A549 (cell line): Measurements from ENCODE around the gene NFILZ. TPM values are rescaled to one million over a fixed set of nuclear protein-coding genes. Genes with fewer than 3 reads are reported as not detected.
A peak's percentile ranks its signal among the peaks of the same experiment; 100 is the strongest.

Experiments
- ATAC-seq, 2 experiments: fragments of 200-7000 bp in 1 of 2; fragments of >200 bp in 1 of 2; cut with Nextera tagmentation in 1 of 2; cut with Tn5 transposase in 1 of 2; 3 replicates each; pipeline versions ENCODE4 v1.8.0 to v1.9.1; 2018 to 2020; ENCODE audit warnings: mild to moderate bottlenecking in 1 of 2, moderate library complexity in 1 of 2
- CTCF ChIA-PET: fragments of 300-600 bp; sonication (Branson Sonifier 250); formaldehyde crosslinking; extraction: SDS; loops from one replicate; lab custom pipeline; 2021; ENCODE audit warnings: antibody characterized with exemption, inconsistent platforms; lab: Yijun Ruan, JAX
- POLR2A ChIA-PET: fragments of 350-600 bp; formaldehyde crosslinking; extraction: SDS; loops from one replicate; lab custom pipeline; 2021; ENCODE audit warnings: antibody characterized with exemption, inconsistent platforms; lab: Yijun Ruan, JAX
- DNase-seq, 2 experiments: peaks; one replicate each; pipeline versions ENCODE4 v3.0.0 to v3.0.0-alpha.2; 2011 to 2016; ENCODE audit warnings: low read depth in 1 of 2, low spot score in 1 of 2
- FAIRE-seq: peaks from 2 replicates; lab custom pipeline; 2011; peaks lifted over from hg19 to GRCh38; lab: Jason Lieb, UNC
- H3K27ac ChIP-seq, 2 experiments: fragments of >200 bp; sonication (Bioruptor Twin); formaldehyde crosslinking; 3 replicates each; pipeline ENCODE4 v1.5.1; 2016 to 2017
- H3K4me1 ChIP-seq: fragments of >200 bp; sonication (Bioruptor Twin); formaldehyde crosslinking; 3 replicates; pipeline ENCODE4 v1.6.1; 2016
- H3K4me2 ChIP-seq: fragments of >200 bp; sonication (Bioruptor Twin); formaldehyde crosslinking; 3 replicates; pipeline ENCODE4 v1.6.1; 2016
- H3K4me3 ChIP-seq: fragments of >200 bp; sonication (Bioruptor Twin); formaldehyde crosslinking; 3 replicates; pipeline ENCODE4 v1.5.1; 2016
- H3K9me3 ChIP-seq: fragments of >200 bp; sonication (Bioruptor Twin); formaldehyde crosslinking; 3 replicates; pipeline ENCODE4 v1.6.1; 2016
- BCL3 ChIP-seq: fragments of >200 bp; sonication (Bioruptor Twin); formaldehyde crosslinking; IDR thresholded peaks from 3 replicates; pipeline ENCODE4 v1.6.1; 2016
- CBX2 ChIP-seq: fragments of 200-600 bp; sonication (generic); IDR thresholded peaks from 2 replicates; pipeline ENCODE4 v1.6.1; 2016; ENCODE audit warnings: low read depth, mild to moderate bottlenecking, borderline replicate concordance
- EP300 ChIP-seq, 2 experiments: fragments of >200 bp; sonication (Bioruptor Twin); formaldehyde crosslinking; IDR thresholded peaks; 2 replicates in 1 of 2; 3 replicates in 1 of 2; pipeline ENCODE4 v1.6.1; 2016 to 2017
- ESRRA ChIP-seq: fragments of 150-350 bp; IDR thresholded peaks from 2 replicates; pipeline ENCODE4 v1.6.1; 2014; ENCODE audit warnings: mild to moderate bottlenecking, low read length, borderline replicate concordance
- FOSB ChIP-seq: fragments of 250-450 bp; sonication (Bioruptor Pico); IDR thresholded peaks from 2 replicates; pipeline ENCODE4 v1.5.0; 2020; ENCODE audit warnings: mild to moderate bottlenecking, moderate library complexity
- GATA3 ChIP-seq: IDR thresholded peaks from 2 replicates; pipeline ENCODE4 v1.6.1; 2012; ENCODE audit warnings: borderline replicate concordance
- HOXB13 ChIP-seq: fragments of 250-450 bp; sonication (Bioruptor Pico); IDR thresholded peaks from 2 replicates; pipeline ENCODE4 v1.5.0; 2020; ENCODE audit warnings: low read depth, mild to moderate bottlenecking, moderate library complexity
- JUN ChIP-seq, 2 experiments: fragments of >200 bp; sonication (Bioruptor Twin); formaldehyde crosslinking; IDR thresholded peaks; 2 replicates in 1 of 2; 3 replicates in 1 of 2; pipeline ENCODE4 v1.6.1; 2016 to 2017
- MAZ ChIP-seq: fragments of 150-350 bp; IDR thresholded peaks from 2 replicates; pipeline ENCODE4 v1.6.1; 2014; ENCODE audit warnings: antibody characterized with exemption, low read depth, low read length, borderline replicate concordance
- NPAS2 ChIP-seq: fragments of 250-450 bp; sonication (Bioruptor Pico); IDR thresholded peaks from 2 replicates; pipeline ENCODE4 v1.8.0; 2022; ENCODE audit warnings: mild to moderate bottlenecking, moderate library complexity, borderline replicate concordance
- REST ChIP-seq: fragments of 200-600 bp; sonication (generic); IDR thresholded peaks from 2 replicates; pipeline ENCODE4 v1.6.1; 2016; ENCODE audit warnings: antibody characterized with exemption, mild to moderate bottlenecking, moderate library complexity
- RNF2 ChIP-seq: fragments of 200-600 bp; sonication (generic); IDR thresholded peaks from 2 replicates; pipeline ENCODE4 v1.6.1; 2016; ENCODE audit warnings: low read depth, mild to moderate bottlenecking, antibody characterized with exemption, moderate library complexity, borderline replicate concordance
- ZNF302 ChIP-seq: fragments of 250-450 bp; sonication (Bioruptor Pico); IDR thresholded peaks from 2 replicates; pipeline ENCODE4 v1.9.0; 2021; ENCODE audit warnings: inconsistent platforms, mild to moderate bottlenecking, moderate library complexity
- WGBS: methylation state at CpG from one replicate; pipeline ENCODE4 v1.1.6; 2017; ENCODE audit errors: missing lambda C conversion rate; 5-methylcytosine and 5-hydroxymethylcytosine counted together
- polyA plus RNA-seq, 4 experiments: library from polyadenylated mRNA; depleted of rRNA in 3 of 4; stranded (reverse); fragments of >200 nt; fragmentation: RNase III in 1 of 4; extraction: RNeasy Plus Mini Kit Qiagen cat#74134 plus additional on column Dnase treatment in 1 of 4; gene quantifications; 2 replicates in 3 of 4; 3 replicates in 1 of 4; pipeline ENCODE4 v1.2.3, GENCODE V29; 2011 to 2017
- TF ChIP-seq, protein P1 (sequence below): fragments of 250-450 bp; sonication (Bioruptor Pico); IDR thresholded peaks from 2 replicates; pipeline ENCODE4 v1.5.0; 2020; ENCODE audit warnings: low read depth, mild to moderate bottlenecking, moderate library complexity
- TF ChIP-seq, protein P2 (sequence below): IDR thresholded peaks from 2 replicates; pipeline ENCODE4 v1.6.1; 2012

The NFILZ gene
- polyA plus RNA-seq, 2 of the 4 experiments (the other 2 are of a cell fraction): not detected

DNA sequence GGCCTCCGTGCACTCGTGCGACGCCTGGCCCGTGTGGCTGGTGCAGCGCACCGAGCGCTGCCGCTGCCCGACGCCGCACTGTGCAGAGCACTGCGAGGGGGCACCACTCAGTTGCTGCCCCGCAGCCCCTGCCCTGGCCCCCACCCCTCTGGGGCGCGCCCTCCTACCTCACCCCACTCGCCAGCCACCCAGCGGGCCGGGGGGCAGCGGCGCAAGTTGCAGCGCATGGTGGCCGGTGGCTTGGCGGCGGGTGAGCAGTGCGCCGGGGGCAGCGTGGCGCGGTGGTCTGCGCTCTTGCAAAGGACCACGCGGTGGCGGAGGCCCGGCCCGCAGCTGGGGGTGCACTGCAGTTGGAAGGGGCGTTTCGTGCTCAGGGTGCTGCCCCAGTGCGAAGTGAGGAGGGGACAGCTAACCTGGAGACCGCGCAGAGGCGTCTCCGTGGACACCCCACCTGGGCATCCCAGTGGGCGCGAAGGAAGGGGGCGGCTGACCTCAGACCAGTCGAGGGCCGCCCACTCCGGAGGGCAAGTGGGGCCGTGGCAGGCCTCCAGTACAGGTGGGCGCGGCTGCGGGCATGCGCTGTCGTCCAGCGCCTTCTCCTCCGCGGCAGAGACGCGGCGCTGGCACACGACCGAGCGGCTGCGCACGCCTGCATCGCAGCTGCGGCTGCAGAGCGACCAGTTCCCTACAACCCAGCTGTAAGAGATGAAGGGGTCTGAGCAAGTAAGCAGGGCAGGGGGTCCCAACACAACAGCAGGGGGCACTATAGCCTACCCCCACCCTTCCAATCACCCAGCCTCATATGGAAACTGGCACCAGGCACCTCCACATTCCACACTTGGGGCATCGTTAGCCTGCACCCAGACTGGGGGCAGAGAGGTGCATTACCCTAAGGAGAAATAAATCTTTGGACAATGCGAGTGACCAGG is 45.2 kb upstream of the NFILZ start:
- CTCF ChIA-PET: interaction anchor here (0.9 to 2.7 kb wide), 8 partner anchors 9 to 177 kb away, joined by 3 to 16 read pairs (median 4); partner anchors contain the start of gene MYO1F
- H3K4me1 ChIP-seq: peaks cover 22% of the 10 kb centered on the region

More for the DNA sequence above, 45.2 kb upstream of the NFILZ start:
- peak in 1 of 2 experiments; percentile 10; a peak in 3 of 6 replicates for ATAC-seq
- Histone ChIP-seq H3K4me3 (no peak overlapping the region), H3K27ac (no peak overlapping the region), H3K9me3 (no peaks in the 10 kb centered on the region), H3K4me2 (no peak overlapping the region)
- 90% methylated on average over 19 of the region's 71 CpGs for WGBS
- POLR2A ChIA-PET: interaction anchor here (0.6 kb wide), 1 partner anchor 141 kb away, joined by 3 read pairs; the partner anchor contains the start of gene HNRNPM
- no peak for DNase-seq
- FAIRE-seq: no peak
- no peak for TF ChIP-seq GATA3
- TF ChIP-seq, protein P1, sequence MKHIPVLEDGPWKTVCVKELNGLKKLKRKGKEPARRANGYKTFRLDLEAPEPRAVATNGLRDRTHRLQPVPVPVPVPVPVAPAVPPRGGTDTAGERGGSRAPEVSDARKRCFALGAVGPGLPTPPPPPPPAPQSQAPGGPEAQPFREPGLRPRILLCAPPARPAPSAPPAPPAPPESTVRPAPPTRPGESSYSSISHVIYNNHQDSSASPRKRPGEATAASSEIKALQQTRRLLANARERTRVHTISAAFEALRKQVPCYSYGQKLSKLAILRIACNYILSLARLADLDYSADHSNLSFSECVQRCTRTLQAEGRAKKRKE (CRISPR knock-in tag): no peak
- no peak for TF ChIP-seq ZNF302 (CRISPR knock-in tag)
- no peak for TF ChIP-seq BCL3
- TF ChIP-seq REST: no peak
- TF ChIP-seq CBX2: no peak
- no peak for TF ChIP-seq HOXB13 (CRISPR knock-in tag)
- no peak for TF ChIP-seq JUN (IDR thresholded peaks at IDR 0.05)
- TF ChIP-seq RNF2: no peak
- no peak for TF ChIP-seq FOSB (CRISPR knock-in tag)
- TF ChIP-seq MAZ: no peak
- TF ChIP-seq NPAS2: no peak
- TF ChIP-seq EP300 (IDR thresholded peaks at IDR 0.05): no peak
- TF ChIP-seq, protein P2, sequence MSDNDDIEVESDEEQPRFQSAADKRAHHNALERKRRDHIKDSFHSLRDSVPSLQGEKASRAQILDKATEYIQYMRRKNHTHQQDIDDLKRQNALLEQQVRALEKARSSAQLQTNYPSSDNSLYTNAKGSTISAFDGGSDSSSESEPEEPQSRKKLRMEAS: no peak
- no peak for TF ChIP-seq ESRRA
- TF ChIP-seq, all 56 proteins: peak for 0
